BJ (cell line): ENCODE data around the gene OPCML. TPM values are rescaled to one million over a fixed set of nuclear protein-coding genes. Genes with fewer than 3 reads are reported as not detected.
A peak's percentile ranks its signal among the peaks of the same experiment; 100 is the strongest.

Experiments
- CTCF ChIA-PET: fragments of 350-600 bp; formaldehyde crosslinking; extraction: SDS; loops from one replicate; lab custom pipeline; 2021; ENCODE audit warnings: antibody characterized with exemption, inconsistent platforms; lab: Yijun Ruan, JAX
- POLR2A ChIA-PET: fragments of 300-600 bp; sonication (Branson Sonifier 250); formaldehyde crosslinking; extraction: SDS; loops from one replicate; lab custom pipeline; 2021; ENCODE audit warnings: antibody characterized with exemption; lab: Charles Lee
- DNase-seq: peaks from one replicate; pipeline ENCODE4 v3.0.0-alpha.2; 2011; ENCODE audit warnings: low read depth
- H3K27me3 ChIP-seq: 2 replicates; pipeline ENCODE4 v1.6.0; 2011; ENCODE audit warnings: low read length; ENCODE audit not compliant: control insufficient read depth, insufficient read depth
- H3K36me3 ChIP-seq: 2 replicates; pipeline ENCODE4 v1.5.1; 2011; ENCODE audit warnings: low read length; ENCODE audit not compliant: control insufficient read depth, insufficient read depth
- H3K4me3 ChIP-seq: 2 replicates; pipeline ENCODE4 v1.5.1; 2011; ENCODE audit warnings: low read depth, mild to moderate bottlenecking, control low read depth, low read length
- polyA plus RNA-seq: library from polyadenylated mRNA; depleted of rRNA; stranded (reverse); fragments of >200 nt; gene quantifications from 2 replicates; pipeline ENCODE4 v1.2.3, GENCODE V29; 2011
- TF ChIP-seq, protein P1 (sequence below): IDR thresholded peaks from 2 replicates; pipeline ENCODE4 v1.5.1; 2011; ENCODE audit warnings: low read depth, mild to moderate bottlenecking, control low read depth, inconsistent platforms, low read length, moderate library complexity; ENCODE audit not compliant: insufficient read depth

OPCML gene
- polyA plus RNA-seq, 1 experiment, result 2.0 TPM

DNA sequence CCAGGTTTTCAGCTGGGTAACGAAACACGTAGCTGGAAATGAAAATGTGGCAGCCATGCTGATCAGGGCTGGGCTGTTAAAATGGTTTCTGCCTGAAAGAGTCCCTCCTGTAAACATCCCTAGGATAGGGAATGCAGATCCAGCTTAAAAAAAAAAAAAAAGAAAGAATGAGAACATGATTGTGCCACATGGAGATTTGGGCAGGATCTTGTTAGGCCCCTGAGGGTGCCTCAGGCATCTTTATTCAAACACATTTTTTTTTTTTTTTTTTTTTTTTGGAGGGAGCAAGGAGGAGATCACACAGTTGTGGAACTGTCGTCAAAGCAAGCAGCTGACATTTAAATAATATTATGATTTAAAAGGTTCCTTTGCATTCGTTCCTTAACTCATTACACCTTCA, 900.3 kb downstream of the OPCML start:
- ChIA-PET POLR2A (interaction anchor here (0.6 to 1.2 kb wide), 4 partner anchors 28 to 1959 kb away, joined by 3 to 23 read pairs (median 4); no protein-coding TSS in a partner anchor), CTCF (no interaction called here)
- peak; percentile 28 for DNase-seq
- no peaks in the 10 kb centered on the region for H3K27me3 ChIP-seq
- no peaks in the 10 kb centered on the region for H3K36me3 ChIP-seq
- H3K4me3 ChIP-seq, result no peak overlapping the region
- TF ChIP-seq, protein P1, sequence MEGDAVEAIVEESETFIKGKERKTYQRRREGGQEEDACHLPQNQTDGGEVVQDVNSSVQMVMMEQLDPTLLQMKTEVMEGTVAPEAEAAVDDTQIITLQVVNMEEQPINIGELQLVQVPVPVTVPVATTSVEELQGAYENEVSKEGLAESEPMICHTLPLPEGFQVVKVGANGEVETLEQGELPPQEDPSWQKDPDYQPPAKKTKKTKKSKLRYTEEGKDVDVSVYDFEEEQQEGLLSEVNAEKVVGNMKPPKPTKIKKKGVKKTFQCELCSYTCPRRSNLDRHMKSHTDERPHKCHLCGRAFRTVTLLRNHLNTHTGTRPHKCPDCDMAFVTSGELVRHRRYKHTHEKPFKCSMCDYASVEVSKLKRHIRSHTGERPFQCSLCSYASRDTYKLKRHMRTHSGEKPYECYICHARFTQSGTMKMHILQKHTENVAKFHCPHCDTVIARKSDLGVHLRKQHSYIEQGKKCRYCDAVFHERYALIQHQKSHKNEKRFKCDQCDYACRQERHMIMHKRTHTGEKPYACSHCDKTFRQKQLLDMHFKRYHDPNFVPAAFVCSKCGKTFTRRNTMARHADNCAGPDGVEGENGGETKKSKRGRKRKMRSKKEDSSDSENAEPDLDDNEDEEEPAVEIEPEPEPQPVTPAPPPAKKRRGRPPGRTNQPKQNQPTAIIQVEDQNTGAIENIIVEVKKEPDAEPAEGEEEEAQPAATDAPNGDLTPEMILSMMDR, result no peak

GRCh38 chr11:132627981-132628380, 904.3 kb downstream of the OPCML start:
- ChIA-PET POLR2A (no interaction called here), CTCF (interaction anchor here (1.1 kb wide), 1 partner anchor 22 kb away, joined by 3 read pairs; no protein-coding TSS in a partner anchor)
- Histone ChIP-seq H3K27me3 (no peaks in the 10 kb centered on the region), H3K36me3 (no peaks in the 10 kb centered on the region), H3K4me3 (no peak overlapping the region)
- TF ChIP-seq, protein P1, result no peak
- no peak for DNase-seq

- Histone ChIP-seq H3K4me3 (no peak overlapping the region), H3K27me3 (no peaks in the 10 kb centered on the region), H3K36me3 (no peaks in the 10 kb centered on the region)
- TF ChIP-seq, protein P1, result no peak
- POLR2A ChIA-PET, result no interaction called here
- DNase-seq, result no peak
- CTCF ChIA-PET, result no interaction called here
Observed at GRCh38 chr11:132626446-132626845, 905.9 kb downstream of the OPCML start.

- Histone ChIP-seq H3K36me3 (no peaks in the 10 kb centered on the region), H3K27me3 (no peaks in the 10 kb centered on the region), H3K4me3 (no peak overlapping the region)
- CTCF ChIA-PET, result no interaction called here
- POLR2A ChIA-PET, result no interaction called here
- DNase-seq, result no peak
- TF ChIP-seq, protein P1, result no peak
Observed at GRCh38 chr11:132623511-132623910, 908.8 kb downstream of the OPCML start.

DNA sequence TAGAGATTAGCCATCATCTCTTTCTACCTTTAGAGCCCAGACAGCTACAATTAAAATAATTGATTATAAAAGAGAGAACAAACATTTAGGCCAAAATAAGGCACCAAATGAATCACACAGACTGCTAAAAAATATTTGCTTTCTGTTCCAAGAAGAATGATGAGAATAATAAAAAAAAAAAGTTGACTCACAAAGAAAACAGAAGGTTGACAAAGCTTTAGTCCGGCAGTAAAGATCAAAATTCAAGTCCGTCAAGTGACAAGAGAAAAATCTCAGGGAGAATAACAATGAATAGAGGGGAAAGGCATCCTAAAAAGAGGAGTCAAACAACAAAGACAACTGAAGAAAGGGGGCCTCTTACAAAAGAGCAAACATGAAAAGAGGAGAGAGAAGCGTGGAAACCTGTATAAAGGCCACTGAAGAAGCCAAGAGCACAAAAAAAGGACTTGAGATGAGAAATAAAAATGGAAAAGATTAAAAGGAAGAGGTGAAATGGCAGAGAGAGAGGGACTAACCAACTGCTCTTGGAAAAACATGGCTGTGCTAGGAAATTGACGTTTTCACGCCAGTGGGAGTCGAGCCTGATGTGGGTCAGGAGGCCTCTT, 910.2 kb downstream of the OPCML start:
- POLR2A ChIA-PET, result no interaction called here
- Histone ChIP-seq H3K4me3 (no peak overlapping the region), H3K36me3 (no peaks in the 10 kb centered on the region), H3K27me3 (no peaks in the 10 kb centered on the region)
- TF ChIP-seq, protein P1, result no peak
- CTCF ChIA-PET, result interaction anchor here (0.8 kb wide), 1 partner anchor 319 kb away, joined by 4 read pairs; no protein-coding TSS in a partner anchor
- DNase-seq, result no peak
